ENCODE results near the gene NID2.

NID2 gene

DNA sequence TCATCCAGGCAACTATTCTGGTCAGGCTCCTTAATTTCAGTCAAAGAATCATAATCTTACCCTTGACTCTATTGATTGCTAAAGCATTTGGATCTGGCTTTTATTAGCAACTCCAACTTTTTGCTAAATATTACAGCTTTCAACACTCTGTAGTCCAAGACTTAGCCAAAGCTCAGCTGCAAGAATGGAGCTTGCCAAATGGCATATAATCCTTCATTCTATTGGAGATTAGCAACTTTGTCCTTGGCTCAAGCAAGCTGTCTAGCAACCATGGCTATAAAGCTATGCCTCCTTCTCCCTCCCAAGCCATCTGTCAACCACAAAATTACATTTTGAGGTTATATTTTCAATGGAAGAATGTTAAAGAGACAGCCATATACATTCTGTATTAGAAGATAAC is 23.1 kb upstream of the NID2 start:
- Mint-ChIP-seq H3K9me3 (ENCODE audit: low read depth) (no peaks in the 10 kb centered on the region), H3K27ac (no peak overlapping the region), H3K4me3 (no peak overlapping the region), H3K36me3 (no peaks in the 10 kb centered on the region), H3K27me3 (no peaks in the 10 kb centered on the region), H3K4me1 (ENCODE audit: low read depth) (no peaks in the 10 kb centered on the region)

DNA sequence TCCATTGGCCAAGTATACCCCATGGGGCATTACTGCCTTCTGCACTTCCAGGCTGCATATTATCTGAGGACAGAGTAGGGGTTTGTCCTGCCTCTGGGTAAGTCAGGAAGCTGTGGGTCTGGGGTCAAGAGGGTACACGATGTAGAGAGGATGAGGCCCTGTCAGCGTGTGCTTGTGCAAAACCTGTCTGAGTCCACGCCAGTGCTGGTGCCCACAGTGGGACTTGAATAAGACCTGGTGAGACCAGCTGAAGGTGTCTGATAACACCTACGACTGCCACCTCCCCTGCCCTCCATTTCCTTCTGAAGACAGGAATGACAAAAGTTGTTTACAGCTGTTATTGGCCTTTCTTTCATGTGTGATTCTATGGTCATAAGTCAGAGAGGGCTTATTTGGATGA is 22.1 kb upstream of the NID2 start:
- Mint-ChIP-seq H3K4me3 (no peak overlapping the region), H3K9me3 (ENCODE audit: low read depth) (no peaks in the 10 kb centered on the region), H3K36me3 (no peaks in the 10 kb centered on the region), H3K27me3 (no peaks in the 10 kb centered on the region), H3K4me1 (ENCODE audit: low read depth) (no peaks in the 10 kb centered on the region), H3K27ac (no peak overlapping the region)

- H3K27me3 Mint-ChIP-seq, result peaks cover 3% of the 10 kb centered on the region
These were observed 20.4 kb upstream of the NID2 start for GRCh38 chr14:52089218-52089617.

DNA sequence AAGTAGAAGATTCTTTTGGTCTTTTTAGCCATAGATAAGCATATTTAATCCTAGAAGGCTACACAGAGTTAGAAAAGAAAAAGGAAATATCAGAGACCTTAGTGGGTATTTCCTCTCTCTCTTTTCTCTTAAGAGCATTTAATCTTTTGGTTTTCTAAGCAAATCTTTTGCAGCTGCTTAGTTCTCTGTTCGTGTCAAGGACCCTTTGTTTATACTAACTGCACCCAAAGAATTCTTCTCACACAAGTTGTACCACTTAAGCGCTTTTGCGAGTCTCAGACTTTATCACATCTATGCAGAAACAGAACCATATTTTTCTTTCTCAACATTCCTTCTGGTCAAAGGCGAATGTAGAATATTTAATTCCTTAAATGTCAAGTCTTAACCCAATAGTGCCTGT is 17.9 kb upstream of the NID2 start:
- Mint-ChIP-seq H3K27ac (no peak overlapping the region), H3K4me1 (ENCODE audit: low read depth) (no peaks in the 10 kb centered on the region), H3K27me3 (peaks cover 4% of the 10 kb centered on the region), H3K36me3 (peaks cover 9% of the 10 kb centered on the region), H3K9me3 (ENCODE audit: low read depth) (peaks cover 13% of the 10 kb centered on the region), H3K4me3 (no peak overlapping the region)

More at GRCh38 chr14:52089218-52089617, 20.4 kb upstream of the NID2 start:
- peaks cover 12% of the 10 kb centered on the region for H3K9me3 Mint-ChIP-seq (ENCODE audit: low read depth)
- H3K4me1 Mint-ChIP-seq (ENCODE audit: low read depth), result no peaks in the 10 kb centered on the region
- no peak overlapping the region for H3K4me3 Mint-ChIP-seq
- H3K36me3 Mint-ChIP-seq, result peaks cover 8% of the 10 kb centered on the region
- no peak overlapping the region for H3K27ac Mint-ChIP-seq

GRCh38 chr14:52082903-52083302 is 14.0 kb upstream of the NID2 start:
- Mint-ChIP-seq H3K27me3 (peaks cover 6% of the 10 kb centered on the region), H3K4me1 (ENCODE audit: low read depth) (no peaks in the 10 kb centered on the region), H3K4me3 (no peak overlapping the region), H3K36me3 (peaks cover 12% of the 10 kb centered on the region), H3K27ac (no peak overlapping the region), H3K9me3 (ENCODE audit: low read depth) (peaks cover 13% of the 10 kb centered on the region)

DNA sequence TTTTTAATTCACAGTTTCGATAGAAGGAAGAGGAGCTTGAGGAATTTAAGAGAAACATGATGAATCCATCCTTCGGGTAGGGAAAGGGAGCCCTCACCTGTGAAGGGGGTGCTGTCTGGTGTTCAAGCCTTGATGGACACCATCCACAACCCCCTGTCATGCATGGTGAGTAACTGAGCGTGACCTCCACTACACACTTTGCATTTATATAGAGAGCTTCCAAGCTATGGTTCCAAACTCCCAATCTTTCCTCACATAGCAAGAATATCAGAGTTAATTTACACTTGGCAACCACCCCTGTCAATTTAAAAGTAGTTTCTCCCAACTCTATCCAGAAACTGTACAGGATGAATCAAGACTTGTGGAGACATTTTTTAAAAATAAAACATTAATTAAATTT is 13.1 kb upstream of the NID2 start:
- H3K27ac Mint-ChIP-seq, result no peak overlapping the region
- peaks cover 13% of the 10 kb centered on the region for H3K9me3 Mint-ChIP-seq (ENCODE audit: low read depth)
- peaks cover 6% of the 10 kb centered on the region for H3K27me3 Mint-ChIP-seq
- H3K4me1 Mint-ChIP-seq (ENCODE audit: low read depth), result no peaks in the 10 kb centered on the region
- peaks cover 12% of the 10 kb centered on the region for H3K36me3 Mint-ChIP-seq
- H3K4me3 Mint-ChIP-seq, result no peak overlapping the region

DNA sequence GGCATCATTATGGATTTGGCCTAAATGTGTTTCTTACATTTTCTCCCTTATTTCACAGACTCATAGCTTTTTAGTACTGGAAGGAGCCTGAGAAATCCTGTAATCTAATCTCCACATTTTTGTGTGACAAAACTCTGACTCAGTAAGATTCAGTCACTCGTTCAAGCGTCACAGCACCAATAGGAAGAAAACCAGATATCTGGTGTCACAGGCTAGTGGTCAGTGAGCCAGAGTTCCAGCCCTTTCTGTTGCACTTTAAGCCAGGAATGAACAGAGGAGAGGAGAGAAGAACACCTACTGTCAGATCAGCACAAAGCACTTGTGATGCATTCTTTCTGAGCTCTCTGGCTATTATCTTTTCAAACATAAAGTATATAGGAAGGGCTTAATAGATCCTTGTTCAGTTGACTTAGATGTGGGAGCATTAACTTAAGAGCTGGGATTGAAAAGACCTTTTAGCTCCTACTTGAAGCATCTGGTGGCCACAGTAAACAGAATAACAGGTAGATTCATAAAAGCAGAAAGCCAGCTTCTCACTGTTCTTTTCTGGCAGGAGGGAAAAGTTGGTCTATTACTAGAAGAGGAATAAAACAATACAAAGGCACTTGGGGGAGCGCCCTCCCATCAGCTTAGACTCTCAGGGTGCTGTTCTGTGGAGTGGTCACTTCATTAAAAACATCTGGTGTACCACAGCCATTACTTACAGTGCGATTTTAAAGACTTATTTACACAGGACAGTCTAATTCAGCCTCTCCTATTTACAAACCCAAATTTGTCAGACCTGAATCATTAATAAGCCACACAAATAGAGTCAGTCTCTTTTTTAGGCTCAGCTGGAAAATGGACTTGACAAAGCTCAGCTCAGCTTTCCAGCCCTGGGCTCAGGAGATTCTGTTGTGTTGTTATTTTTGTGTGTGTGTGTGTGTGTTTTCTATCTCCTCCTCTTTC is 12.2 kb upstream of the NID2 start:
- peaks cover 6% of the 10 kb centered on the region for H3K27me3 Mint-ChIP-seq
- peaks cover 13% of the 10 kb centered on the region for H3K9me3 Mint-ChIP-seq (ENCODE audit: low read depth)
- H3K27ac Mint-ChIP-seq, result no peak overlapping the region
- peaks cover 12% of the 10 kb centered on the region for H3K36me3 Mint-ChIP-seq
- no peak overlapping the region for H3K4me3 Mint-ChIP-seq
- no peaks in the 10 kb centered on the region for H3K4me1 Mint-ChIP-seq (ENCODE audit: low read depth)

- peaks cover 8% of the 10 kb centered on the region for H3K36me3 Mint-ChIP-seq
- peaks cover 10% of the 10 kb centered on the region for H3K9me3 Mint-ChIP-seq (ENCODE audit: low read depth)
- no peak overlapping the region for H3K27ac Mint-ChIP-seq
- H3K4me3 Mint-ChIP-seq, result no peak overlapping the region
- H3K4me1 Mint-ChIP-seq (ENCODE audit: low read depth), result no peaks in the 10 kb centered on the region
- peaks cover 6% of the 10 kb centered on the region for H3K27me3 Mint-ChIP-seq
These were observed 11.4 kb upstream of the NID2 start for GRCh38 chr14:52080158-52080800.

DNA sequence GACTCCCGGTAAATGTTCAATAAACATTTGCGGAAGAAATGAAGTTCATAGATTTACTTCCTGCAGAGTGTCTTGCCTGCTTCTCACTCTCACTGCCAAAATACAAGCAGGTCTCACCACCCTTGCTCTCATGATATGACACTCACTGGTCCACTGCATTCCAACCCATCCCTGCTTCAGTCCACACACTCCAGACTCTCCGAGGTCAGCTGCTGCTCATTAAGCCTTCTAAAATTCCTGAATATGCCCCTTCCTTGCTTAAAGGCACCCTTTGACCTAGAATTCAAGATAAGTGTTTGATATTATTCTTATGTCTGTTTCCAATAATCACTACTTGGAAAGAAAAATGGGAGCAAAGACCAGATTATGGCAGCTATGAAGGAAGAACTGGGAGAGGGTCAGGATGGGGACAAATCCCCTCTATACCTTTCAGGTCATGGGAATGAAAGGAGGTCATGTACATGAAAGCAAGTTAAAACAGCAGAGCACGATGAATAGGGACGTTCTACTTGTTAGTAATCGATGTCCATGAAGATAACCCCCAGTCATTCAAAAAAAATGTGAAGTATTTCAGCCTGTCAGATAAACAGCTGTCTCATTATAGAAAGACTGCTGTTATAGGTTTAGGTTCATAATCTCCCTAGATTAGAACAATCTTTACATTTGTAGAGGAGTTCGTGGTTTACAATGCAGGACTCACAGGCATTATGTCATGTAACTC is 10.5 kb upstream of the NID2 start:
- peaks cover 5% of the 10 kb centered on the region for H3K27me3 Mint-ChIP-seq
- no peaks in the 10 kb centered on the region for H3K4me1 Mint-ChIP-seq (ENCODE audit: low read depth)
- H3K27ac Mint-ChIP-seq, result no peak overlapping the region
- H3K9me3 Mint-ChIP-seq (ENCODE audit: low read depth), result peaks cover 4% of the 10 kb centered on the region
- peaks cover 6% of the 10 kb centered on the region for H3K36me3 Mint-ChIP-seq
- no peak overlapping the region for H3K4me3 Mint-ChIP-seq

- H3K9me3 Mint-ChIP-seq (ENCODE audit: low read depth), result peaks cover 6% of the 10 kb centered on the region
- no peak overlapping the region for H3K27ac Mint-ChIP-seq
- no peak overlapping the region for H3K4me3 Mint-ChIP-seq
- peaks cover 2% of the 10 kb centered on the region for H3K27me3 Mint-ChIP-seq
- H3K4me1 Mint-ChIP-seq (ENCODE audit: low read depth), result no peaks in the 10 kb centered on the region
- peaks cover 6% of the 10 kb centered on the region for H3K36me3 Mint-ChIP-seq
These were observed 9.9 kb upstream of the NID2 start for GRCh38 chr14:52078721-52079120.

- Mint-ChIP-seq H3K4me1 (ENCODE audit: low read depth) (peaks cover 3% of the 10 kb centered on the region), H3K27ac (no peak overlapping the region), H3K9me3 (ENCODE audit: low read depth) (peaks cover 6% of the 10 kb centered on the region), H3K36me3 (peaks cover 6% of the 10 kb centered on the region), H3K27me3 (peaks cover 2% of the 10 kb centered on the region), H3K4me3 (no peak overlapping the region)
These were observed 9.3 kb upstream of the NID2 start for GRCh38 chr14:52078095-52078531.

DNA sequence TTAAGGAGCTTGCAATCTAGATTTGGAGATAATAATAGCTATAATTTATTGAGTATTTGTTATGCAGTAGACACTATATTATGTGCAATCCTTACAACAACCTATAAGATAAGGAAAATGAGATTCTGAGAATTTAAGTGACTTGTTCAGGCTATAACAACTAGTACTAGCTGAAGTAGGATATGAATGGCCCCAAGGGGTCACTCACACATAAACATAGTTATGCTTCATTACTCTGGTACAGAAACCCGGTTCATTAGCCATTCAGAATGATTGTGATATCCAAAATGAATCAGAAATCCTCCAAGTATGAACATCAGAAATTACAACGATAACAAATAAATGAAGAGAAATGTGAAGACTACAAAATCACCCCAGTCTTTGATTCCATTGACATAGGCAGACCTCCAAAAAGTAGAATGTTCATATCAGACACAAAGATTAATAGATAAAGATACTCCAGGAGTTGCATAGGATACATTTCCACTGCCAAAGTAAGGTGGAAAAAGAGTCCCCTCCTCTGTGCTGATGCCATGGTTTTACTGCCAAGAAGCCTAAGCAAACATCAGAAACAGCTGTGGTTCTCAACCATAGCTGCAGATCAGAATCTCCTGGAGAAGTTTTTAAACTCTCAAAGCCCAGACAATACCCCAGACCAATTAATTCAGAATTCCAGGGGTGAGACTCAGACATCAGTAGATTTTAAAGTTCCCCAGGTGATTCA is 8.6 kb upstream of the NID2 start:
- Mint-ChIP-seq H3K4me1 (ENCODE audit: low read depth) (peaks cover 3% of the 10 kb centered on the region), H3K36me3 (peaks cover 6% of the 10 kb centered on the region), H3K9me3 (ENCODE audit: low read depth) (peaks cover 6% of the 10 kb centered on the region), H3K27ac (no peak overlapping the region), H3K4me3 (no peak overlapping the region), H3K27me3 (peaks cover 2% of the 10 kb centered on the region)

GRCh38 chr14:52076334-52076733 is 7.5 kb upstream of the NID2 start:
- H3K4me3 Mint-ChIP-seq, result no peak overlapping the region
- H3K36me3 Mint-ChIP-seq, result peaks cover 6% of the 10 kb centered on the region
- peaks cover 3% of the 10 kb centered on the region for H3K4me1 Mint-ChIP-seq (ENCODE audit: low read depth)
- H3K27ac Mint-ChIP-seq, result no peak overlapping the region
- peaks cover 6% of the 10 kb centered on the region for H3K27me3 Mint-ChIP-seq
- H3K9me3 Mint-ChIP-seq (ENCODE audit: low read depth), result peaks cover 6% of the 10 kb centered on the region

- peaks cover 3% of the 10 kb centered on the region for H3K4me1 Mint-ChIP-seq (ENCODE audit: low read depth)
- peaks cover 12% of the 10 kb centered on the region for H3K27me3 Mint-ChIP-seq
- H3K4me3 Mint-ChIP-seq, result no peak overlapping the region
- peaks cover 6% of the 10 kb centered on the region for H3K9me3 Mint-ChIP-seq (ENCODE audit: low read depth)
- peaks cover 6% of the 10 kb centered on the region for H3K36me3 Mint-ChIP-seq
- no peak overlapping the region for H3K27ac Mint-ChIP-seq
These were observed 6.5 kb upstream of the NID2 start for GRCh38 chr14:52075371-52075770.

Measured in activated naive CD8-positive, alpha-beta T cell (primary cell).